ENCODE measurements around the gene ABHD11. TPM values are rescaled to one million over a fixed set of nuclear protein-coding genes. Genes with fewer than 3 reads are reported as not detected.
A peak's percentile ranks its signal among the peaks of the same experiment; 100 is the strongest.

Gene ABHD11
- total and polyA plus RNA-seq, 2 experiments from 2014 or later, result 30.7 to 90.9 TPM

DNA sequence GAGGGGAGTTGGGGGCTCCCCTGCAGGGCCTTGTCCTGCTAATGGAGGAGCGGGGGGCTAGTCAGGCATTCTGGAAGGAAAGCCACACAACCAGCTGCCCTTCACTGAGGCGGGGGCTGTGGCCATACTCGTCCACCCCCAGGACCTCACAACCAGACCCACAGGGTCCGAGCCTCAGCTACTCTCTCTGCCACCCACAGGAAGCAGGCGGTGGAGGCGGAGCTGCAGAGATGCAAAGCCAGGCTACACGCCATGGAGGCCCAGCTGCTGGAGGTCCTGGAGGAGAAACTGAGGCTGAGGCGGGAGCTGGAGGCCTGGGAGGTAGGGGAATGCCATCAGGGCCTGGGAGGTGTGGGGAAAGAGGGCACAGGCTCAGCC, 3.1 kb downstream of the ABHD11 start:
- H3K9me3 ChIP-seq (ENCODE audit: low read depth), result no peaks in the 10 kb centered on the region
- WGBS (ENCODE audit: low lambda C conversion rate, missing lambda C conversion rate), result 97% methylated on average over 8 of the region's 8 CpGs
- H3K27me3 ChIP-seq, result no peaks in the 10 kb centered on the region
- DNase-seq (ENCODE audit: low spot score), result peak; percentile 16
- no peaks in the 10 kb centered on the region for H3K9me2 ChIP-seq (replicated peaks; ENCODE audit: insufficient read depth)
- TF ChIP-seq EZH2 (IDR thresholded peaks at IDR 0.05; ENCODE audit: borderline replicate concordance) (no peak), EZH2phosphoT487 (IDR thresholded peaks at IDR 0.05; ENCODE audit: low read depth, severe bottlenecking, unreplicated experiment) (no peak)
- TF ChIP-seq, protein P1, sequence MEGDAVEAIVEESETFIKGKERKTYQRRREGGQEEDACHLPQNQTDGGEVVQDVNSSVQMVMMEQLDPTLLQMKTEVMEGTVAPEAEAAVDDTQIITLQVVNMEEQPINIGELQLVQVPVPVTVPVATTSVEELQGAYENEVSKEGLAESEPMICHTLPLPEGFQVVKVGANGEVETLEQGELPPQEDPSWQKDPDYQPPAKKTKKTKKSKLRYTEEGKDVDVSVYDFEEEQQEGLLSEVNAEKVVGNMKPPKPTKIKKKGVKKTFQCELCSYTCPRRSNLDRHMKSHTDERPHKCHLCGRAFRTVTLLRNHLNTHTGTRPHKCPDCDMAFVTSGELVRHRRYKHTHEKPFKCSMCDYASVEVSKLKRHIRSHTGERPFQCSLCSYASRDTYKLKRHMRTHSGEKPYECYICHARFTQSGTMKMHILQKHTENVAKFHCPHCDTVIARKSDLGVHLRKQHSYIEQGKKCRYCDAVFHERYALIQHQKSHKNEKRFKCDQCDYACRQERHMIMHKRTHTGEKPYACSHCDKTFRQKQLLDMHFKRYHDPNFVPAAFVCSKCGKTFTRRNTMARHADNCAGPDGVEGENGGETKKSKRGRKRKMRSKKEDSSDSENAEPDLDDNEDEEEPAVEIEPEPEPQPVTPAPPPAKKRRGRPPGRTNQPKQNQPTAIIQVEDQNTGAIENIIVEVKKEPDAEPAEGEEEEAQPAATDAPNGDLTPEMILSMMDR (IDR thresholded peaks at IDR 0.05; ENCODE audit: poor library complexity), result no peak
- H3K4me3 ChIP-seq, result no peak overlapping the region
- peaks cover 21% of the 10 kb centered on the region for H3K79me2 ChIP-seq
- H3K36me3 ChIP-seq (replicated peaks; ENCODE audit: insufficient read depth, low read depth), result no peaks in the 10 kb centered on the region
- H3K4me2 ChIP-seq, result peak overlapping the region; percentile 20
- no peak overlapping the region for H2AFZ ChIP-seq
- no peaks in the 10 kb centered on the region for H4K20me1 ChIP-seq (ENCODE audit: insufficient read depth, poor library complexity, severe bottlenecking)
- H3K27ac ChIP-seq, result peak overlapping the region; percentile 77
- H3K4me1 ChIP-seq (ENCODE audit: insufficient read depth), result peaks cover 18% of the 10 kb centered on the region

DNA sequence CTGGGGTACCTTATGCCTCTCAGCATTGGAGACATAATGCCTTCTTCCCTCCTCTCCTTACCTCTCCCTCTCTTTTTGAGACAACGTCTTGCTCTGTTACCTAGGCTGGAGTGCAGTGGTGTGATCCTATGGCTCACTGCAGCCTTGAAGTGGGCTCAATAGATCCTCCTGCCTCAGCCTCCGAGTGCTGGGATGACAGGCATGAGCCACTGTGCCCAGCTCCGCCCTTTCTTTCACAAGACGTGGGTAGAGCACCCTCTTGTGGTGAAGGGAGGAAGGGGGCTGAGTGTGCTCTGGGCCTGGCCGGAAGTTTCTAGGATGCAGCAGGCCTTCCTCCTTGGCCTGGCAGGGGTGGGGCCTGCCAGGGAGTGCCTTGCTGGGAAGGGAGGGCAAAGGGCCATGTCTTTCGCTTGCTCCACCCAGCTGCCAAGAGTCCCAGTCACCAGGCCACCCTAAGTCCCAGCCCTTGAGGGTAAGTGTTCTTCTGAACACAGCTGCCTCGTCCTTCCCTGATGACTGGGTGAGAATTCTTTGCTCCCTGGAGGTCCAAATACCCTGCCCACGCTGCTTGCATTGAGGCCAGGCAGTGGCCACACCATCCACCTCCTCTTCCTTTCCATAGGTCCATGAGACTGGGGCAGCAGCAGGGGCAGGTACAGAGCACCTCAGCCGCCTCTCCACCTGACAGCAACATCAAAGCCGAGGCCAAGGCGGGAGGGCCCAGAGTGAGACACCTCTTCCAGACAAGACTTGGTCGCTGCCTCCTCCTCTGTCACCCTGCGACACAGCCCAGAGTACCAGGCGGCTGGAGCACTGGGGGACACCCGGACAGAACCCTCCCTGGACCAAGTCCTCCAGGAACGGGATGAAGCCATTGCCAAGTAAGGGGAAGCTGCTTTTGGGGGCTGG, 3.7 kb downstream of the ABHD11 start:
- no peak overlapping the region for H2AFZ ChIP-seq
- H3K27ac ChIP-seq, result peak overlapping the region; percentile 77
- peaks cover 16% of the 10 kb centered on the region for H3K4me1 ChIP-seq (ENCODE audit: insufficient read depth)
- no peaks in the 10 kb centered on the region for H3K36me3 ChIP-seq (replicated peaks; ENCODE audit: insufficient read depth, low read depth)
- WGBS (ENCODE audit: low lambda C conversion rate, missing lambda C conversion rate), result 72% methylated on average over 16 of the region's 16 CpGs
- H3K9me2 ChIP-seq (replicated peaks; ENCODE audit: insufficient read depth), result no peaks in the 10 kb centered on the region
- TF ChIP-seq, protein P1 (IDR thresholded peaks at IDR 0.05; ENCODE audit: poor library complexity), result peak; percentile 65
- no peak for TF ChIP-seq EZH2 (IDR thresholded peaks at IDR 0.05; ENCODE audit: borderline replicate concordance)
- peak; percentile 90 for DNase-seq (ENCODE audit: low spot score)
- H3K4me3 ChIP-seq, result no peak overlapping the region
- no peaks in the 10 kb centered on the region for H3K27me3 ChIP-seq
- peak overlapping the region; percentile 20 for H3K4me2 ChIP-seq
- peaks cover 20% of the 10 kb centered on the region for H3K79me2 ChIP-seq
- H4K20me1 ChIP-seq (ENCODE audit: insufficient read depth, poor library complexity, severe bottlenecking), result no peaks in the 10 kb centered on the region
- no peaks in the 10 kb centered on the region for H3K9me3 ChIP-seq (ENCODE audit: low read depth)

DNA sequence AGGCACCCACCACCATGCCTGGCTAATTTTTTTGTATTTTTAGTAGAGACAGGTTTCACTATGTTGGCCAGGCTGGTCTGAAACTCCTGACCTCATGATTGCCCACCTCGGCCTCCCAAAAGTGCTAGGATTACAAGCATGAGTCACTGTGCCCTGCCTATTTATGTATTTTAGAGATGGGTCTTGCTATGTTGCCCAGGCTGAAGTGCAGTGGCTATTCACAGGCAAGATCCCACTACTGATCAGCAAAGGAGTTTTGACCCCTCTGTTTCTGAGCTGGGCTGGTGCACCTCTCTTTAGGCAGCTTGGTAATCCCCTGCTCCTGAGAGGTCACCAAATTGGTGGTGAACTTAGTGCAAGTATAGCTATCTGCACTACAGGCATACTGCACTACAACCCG, 6.2 kb downstream of the ABHD11 start:
- Histone ChIP-seq H3K9me2 (replicated peaks; ENCODE audit: insufficient read depth) (no peaks in the 10 kb centered on the region), H3K4me1 (ENCODE audit: insufficient read depth) (peaks cover 8% of the 10 kb centered on the region), H3K9me3 (ENCODE audit: low read depth) (no peaks in the 10 kb centered on the region), H3K4me2 (no peak overlapping the region), H3K4me3 (no peak overlapping the region), H4K20me1 (ENCODE audit: insufficient read depth, poor library complexity, severe bottlenecking) (no peaks in the 10 kb centered on the region), H3K27ac (no peak overlapping the region), H3K27me3 (no peaks in the 10 kb centered on the region), H3K36me3 (replicated peaks; ENCODE audit: insufficient read depth, low read depth) (no peaks in the 10 kb centered on the region), H3K79me2 (peaks cover 10% of the 10 kb centered on the region), H2AFZ (no peak overlapping the region)
- TF ChIP-seq EZH2phosphoT487 (IDR thresholded peaks at IDR 0.05; ENCODE audit: low read depth, severe bottlenecking, unreplicated experiment) (no peak), EZH2 (IDR thresholded peaks at IDR 0.05; ENCODE audit: borderline replicate concordance) (no peak)
- TF ChIP-seq, protein P1 (IDR thresholded peaks at IDR 0.05; ENCODE audit: poor library complexity), result no peak
- DNase-seq (ENCODE audit: low spot score), result no peak
- WGBS (ENCODE audit: low lambda C conversion rate, missing lambda C conversion rate), result 81% methylated on average over 2 of the region's 2 CpGs
